Measurements from ENCODE around the gene CEACAM1.

Gene CEACAM1

GRCh38 chr19:42459926-42460325 lies 68.4 kb downstream of the CEACAM1 start:
- TF ChIP-seq CTCF (IDR thresholded peaks at IDR 0.05; ENCODE audit: control insufficient read depth, insufficient read depth, low read depth, low read length, missing control alignments) = no peak
- no peak for DNase-seq (ENCODE audit: low read depth)
- H3K4me3 ChIP-seq (ENCODE audit: control insufficient read depth, low read depth, low read length) = no peak overlapping the region

Data from AG09309 (cell line).